ENCODE results near the gene PDE5A.
"Not testable (repeated sequence)": the region's sequence is repeated elsewhere in the genome, so short reads cannot be mapped to it uniquely, and the experiment has no call there.

The PDE5A gene

GRCh38 chr4:119643306-119644042, 14.9 kb upstream of the PDE5A start:
- no peak for DNase-seq

GRCh38 chr4:119641765-119642164, 13.2 kb upstream of the PDE5A start:
- DNase-seq: no peak

GRCh38 chr4:119638359-119638758, 9.8 kb upstream of the PDE5A start:
- DNase-seq: no peak

GRCh38 chr4:119636851-119637250, 8.2 kb upstream of the PDE5A start:
- not testable (repeated sequence) for DNase-seq

- no peak for DNase-seq
Measured at GRCh38 chr4:119632216-119632615, 3.6 kb upstream of the PDE5A start.

GRCh38 chr4:119629142-119629471, 503 bp upstream of the PDE5A start:
- DNase-seq: no peak

- DNase-seq: peak; percentile 52
Measured at GRCh38 chr4:119627267-119628255, 1.0 kb downstream of the PDE5A start.

GRCh38 chr4:119626943-119627266, 1.7 kb downstream of the PDE5A start:
- DNase-seq: no peak

GRCh38 chr4:119626420-119626819, 2.2 kb downstream of the PDE5A start:
- no peak for DNase-seq

- no peak for DNase-seq
Measured at GRCh38 chr4:119625761-119626160, 2.8 kb downstream of the PDE5A start.

GRCh38 chr4:119624356-119624755, 4.2 kb downstream of the PDE5A start:
- DNase-seq: no peak

- no peak for DNase-seq
Measured at GRCh38 chr4:119623025-119623424, 5.6 kb downstream of the PDE5A start.

- no peak for DNase-seq
Measured at GRCh38 chr4:119615068-119615719, 13.4 kb downstream of the PDE5A start.

GRCh38 chr4:119604266-119604665, 24.3 kb downstream of the PDE5A start:
- no peak for DNase-seq

- no peak for DNase-seq
Measured at GRCh38 chr4:119602366-119602765, 26.2 kb downstream of the PDE5A start.

GRCh38 chr4:119598521-119598920, 30.1 kb downstream of the PDE5A start:
- no peak for DNase-seq

- DNase-seq: no peak
Measured at GRCh38 chr4:119597377-119597776, 31.2 kb downstream of the PDE5A start.

GRCh38 chr4:119593698-119594097, 34.9 kb downstream of the PDE5A start:
- DNase-seq: no peak

GRCh38 chr4:119592830-119593229, 35.8 kb downstream of the PDE5A start:
- no peak for DNase-seq

- no peak for DNase-seq
Measured at GRCh38 chr4:119589165-119589564, 39.4 kb downstream of the PDE5A start.

- no peak for DNase-seq
Measured at GRCh38 chr4:119587796-119588195, 40.8 kb downstream of the PDE5A start.

GRCh38 chr4:119585771-119586170, 42.8 kb downstream of the PDE5A start:
- DNase-seq: no peak

GRCh38 chr4:119581190-119581873, 47.3 kb downstream of the PDE5A start:
- no peak for DNase-seq
